Activated CD8-positive, alpha-beta memory T cell treated with anti-CD3 and anti-CD28 coated beads, Interleukin-2, amount 10 ng/mL, durations not matched to agents 7 days and 5 days (primary cell): ENCODE results near the gene GSTM2. TPM values are rescaled to one million over a fixed set of nuclear protein-coding genes. Genes with fewer than 3 reads are reported as not detected.
"Not testable (repeated sequence)": the region's sequence is repeated elsewhere in the genome, so short reads cannot be mapped to it uniquely, and the experiment has no call there.

Source experiments
- ATAC-seq: fragments of 150-1000 bp; cut with Tn5 transposase; one replicate; pipeline ENCODE4 v1.10.0; 2021; ENCODE audit warnings: moderate library complexity
- CTCF ChIA-PET: fragments of 350-600 bp; sonication (Branson Sonifier 250); formaldehyde crosslinking; loops from one replicate; lab custom pipeline; 2021; ENCODE audit warnings: antibody characterized with exemption; lab: Charles Lee
- DNase-seq: peaks from one replicate; pipeline ENCODE4 v3.0.0-alpha.2; 2020
- H3K27ac Mint-ChIP-seq: one replicate; pipeline ENCODE4 v1.8.0; 2021; ENCODE audit warnings: mild to moderate bottlenecking, mixed read lengths
- H3K27me3 Mint-ChIP-seq: one replicate; pipeline ENCODE4 v1.8.0; 2021; ENCODE audit warnings: mixed read lengths
- H3K36me3 Mint-ChIP-seq: one replicate; pipeline ENCODE4 v1.8.0; 2021; ENCODE audit warnings: mild to moderate bottlenecking, mixed read lengths
- H3K4me1 Mint-ChIP-seq: one replicate; pipeline ENCODE4 v1.8.0; 2021; ENCODE audit warnings: mixed read lengths
- H3K4me3 Mint-ChIP-seq: one replicate; pipeline ENCODE4 v1.8.0; 2021; ENCODE audit warnings: mild to moderate bottlenecking, moderate library complexity, mixed read lengths
- H3K9me3 Mint-ChIP-seq: one replicate; pipeline ENCODE4 v1.8.0; 2022; ENCODE audit warnings: low read depth, mixed read lengths
- total RNA-seq, 2 experiments: library from RNA; stranded (reverse); gene quantifications; one replicate each; pipeline ENCODE4 v1.2.3, GENCODE V29; 2021

The GSTM2 gene
- total RNA-seq, 2 experiments from 2014 or later: 8.0 to 17.8 TPM

GRCh38 chr1:109684777-109685176 lies 16.9 kb downstream of the GSTM2 start:
- H3K4me3 Mint-ChIP-seq, H3K4me1 Mint-ChIP-seq, H3K9me3 Mint-ChIP-seq, DNase-seq, H3K27me3 Mint-ChIP-seq, H3K36me3 Mint-ChIP-seq, CTCF ChIA-PET, H3K27ac Mint-ChIP-seq, ATAC-seq: not testable (repeated sequence)

- H3K9me3 Mint-ChIP-seq, H3K4me1 Mint-ChIP-seq, DNase-seq, H3K36me3 Mint-ChIP-seq, H3K27me3 Mint-ChIP-seq, H3K27ac Mint-ChIP-seq, H3K4me3 Mint-ChIP-seq, CTCF ChIA-PET, ATAC-seq: not testable (repeated sequence)
Observed at GRCh38 chr1:109685399-109685798, 17.5 kb downstream of the GSTM2 start.

GRCh38 chr1:109685890-109686289 lies 18.0 kb downstream of the GSTM2 start:
- ATAC-seq, H3K9me3 Mint-ChIP-seq, H3K27me3 Mint-ChIP-seq, H3K4me3 Mint-ChIP-seq, H3K4me1 Mint-ChIP-seq, H3K27ac Mint-ChIP-seq, CTCF ChIA-PET, DNase-seq, H3K36me3 Mint-ChIP-seq: not testable (repeated sequence)

GRCh38 chr1:109687109-109687508 lies 19.3 kb downstream of the GSTM2 start:
- DNase-seq, H3K4me3 Mint-ChIP-seq, H3K4me1 Mint-ChIP-seq, H3K36me3 Mint-ChIP-seq, H3K27ac Mint-ChIP-seq, H3K27me3 Mint-ChIP-seq, ATAC-seq, H3K9me3 Mint-ChIP-seq, CTCF ChIA-PET: not testable (repeated sequence)

GRCh38 chr1:109687641-109688499 lies 20.0 kb downstream of the GSTM2 start, which contains the start of gene GSTM1:
Gene GSTM1, plus strand, starts transcription at chr1:109687817. Its CDS starts 57 bp downstream, at chr1:109687874.
- no peaks in the 10 kb centered on the region for H3K36me3 Mint-ChIP-seq
- CTCF ChIA-PET: no interaction called here
- H3K4me1 Mint-ChIP-seq: no peaks in the 10 kb centered on the region
- H3K9me3 Mint-ChIP-seq: no peaks in the 10 kb centered on the region
- ATAC-seq (no peak), DNase-seq (no peak)
- no peak within 1 kb of the TSS for H3K27ac Mint-ChIP-seq
- H3K27me3 Mint-ChIP-seq: no peaks in the 10 kb centered on the region
- no peak within 1 kb of the TSS for H3K4me3 Mint-ChIP-seq

- Mint-ChIP-seq H3K4me1 (no peaks in the 10 kb centered on the region), H3K4me3 (no peak overlapping the region), H3K9me3 (no peaks in the 10 kb centered on the region), H3K27ac (no peak overlapping the region), H3K27me3 (no peaks in the 10 kb centered on the region), H3K36me3 (no peaks in the 10 kb centered on the region)
- DNase-seq (no peak), ATAC-seq (no peak)
- CTCF ChIA-PET: no interaction called here
Observed at GRCh38 chr1:109689844-109690405, 22.1 kb downstream of the GSTM2 start.

- H3K36me3 Mint-ChIP-seq: no peaks in the 10 kb centered on the region
- H3K27ac Mint-ChIP-seq: no peak overlapping the region
- no peaks in the 10 kb centered on the region for H3K27me3 Mint-ChIP-seq
- CTCF ChIA-PET: no interaction called here
- H3K4me3 Mint-ChIP-seq: no peak overlapping the region
- ATAC-seq (no peak), DNase-seq (no peak)
- H3K4me1 Mint-ChIP-seq: no peaks in the 10 kb centered on the region
- H3K9me3 Mint-ChIP-seq: no peaks in the 10 kb centered on the region
Observed at GRCh38 chr1:109691759-109692158, 23.9 kb downstream of the GSTM2 start.

- H3K27ac Mint-ChIP-seq, H3K36me3 Mint-ChIP-seq, ATAC-seq, DNase-seq, CTCF ChIA-PET, H3K4me3 Mint-ChIP-seq, H3K27me3 Mint-ChIP-seq, H3K4me1 Mint-ChIP-seq, H3K9me3 Mint-ChIP-seq: not testable (repeated sequence)
Observed at GRCh38 chr1:109694400-109694799, 26.5 kb downstream of the GSTM2 start.

GRCh38 chr1:109695138-109695537 lies 27.3 kb downstream of the GSTM2 start:
- H3K27ac Mint-ChIP-seq, H3K4me1 Mint-ChIP-seq, CTCF ChIA-PET, H3K4me3 Mint-ChIP-seq, H3K36me3 Mint-ChIP-seq, ATAC-seq, H3K9me3 Mint-ChIP-seq, H3K27me3 Mint-ChIP-seq, DNase-seq: not testable (repeated sequence)

GRCh38 chr1:109697066-109697465 lies 29.2 kb downstream of the GSTM2 start:
- Mint-ChIP-seq H3K9me3 (no peaks in the 10 kb centered on the region), H3K4me1 (no peaks in the 10 kb centered on the region), H3K27me3 (no peaks in the 10 kb centered on the region), H3K36me3 (no peaks in the 10 kb centered on the region), H3K27ac (no peak overlapping the region), H3K4me3 (no peak overlapping the region)
- CTCF ChIA-PET: no interaction called here
- ATAC-seq: no peak
- no peak for DNase-seq

GRCh38 chr1:109697861-109698260 lies 30.0 kb downstream of the GSTM2 start:
- DNase-seq, H3K36me3 Mint-ChIP-seq, H3K4me1 Mint-ChIP-seq, H3K27ac Mint-ChIP-seq, ATAC-seq, H3K27me3 Mint-ChIP-seq, H3K9me3 Mint-ChIP-seq, H3K4me3 Mint-ChIP-seq, CTCF ChIA-PET: not testable (repeated sequence)

- not testable (repeated sequence) for H3K9me3 Mint-ChIP-seq, H3K4me3 Mint-ChIP-seq, DNase-seq, H3K36me3 Mint-ChIP-seq, H3K27ac Mint-ChIP-seq, ATAC-seq, H3K4me1 Mint-ChIP-seq
- peaks cover 12% of the 10 kb centered on the region for H3K27me3 Mint-ChIP-seq
- CTCF ChIA-PET: interaction anchor here (1.3 kb wide), 1 partner anchor 66 kb away, joined by 3 read pairs; no protein-coding TSS in a partner anchor
Observed at GRCh38 chr1:109702940-109703339, 35.1 kb downstream of the GSTM2 start.

GRCh38 chr1:109704173-109704572 lies 36.3 kb downstream of the GSTM2 start:
- Mint-ChIP-seq H3K27me3 (peaks cover 14% of the 10 kb centered on the region), H3K36me3 (no peaks in the 10 kb centered on the region), H3K4me1 (no peaks in the 10 kb centered on the region), H3K9me3 (peaks cover 3% of the 10 kb centered on the region), H3K4me3 (no peak overlapping the region), H3K27ac (no peak overlapping the region)
- ATAC-seq (no peak), DNase-seq (no peak)
- CTCF ChIA-PET: interaction anchor here (0.9 to 1.3 kb wide), 2 partner anchors 63 to 67 kb away, joined by 3 read pairs; no protein-coding TSS in a partner anchor

GRCh38 chr1:109705411-109705810 lies 37.6 kb downstream of the GSTM2 start:
- Mint-ChIP-seq H3K36me3 (no peaks in the 10 kb centered on the region), H3K27me3 (peaks cover 14% of the 10 kb centered on the region), H3K9me3 (peaks cover 3% of the 10 kb centered on the region), H3K4me3 (no peak overlapping the region), H3K27ac (no peak overlapping the region), H3K4me1 (no peaks in the 10 kb centered on the region)
- DNase-seq (no peak), ATAC-seq (no peak)
- CTCF ChIA-PET: no interaction called here
